SHP77 (cell line): Measurements from ENCODE around the gene TCEAL3.
"Not testable (repeated sequence)": the region's sequence is repeated elsewhere in the genome, so short reads cannot be mapped to it uniquely, and the experiment has no call there.

ENCODE experiments used
- DNase-seq, 2 experiments: peaks; one replicate each; lab custom pipeline; 2025; lab: John Stamatoyannopoulos, UW

TCEAL3 gene

GRCh38 chrX:103626855-103627254 lies 19.1 kb downstream of the TCEAL3 start:
- DNase-seq: no peak

GRCh38 chrX:103628386-103629317 lies 20.9 kb downstream of the TCEAL3 start, which contains the start of gene TCEAL1:
TSS of gene TCEAL1 (plus strand) at chrX:103628975. CDS start at chrX:103629917, 942 bp downstream.
- DNase-seq: peak; percentile 29 to 66

DNA sequence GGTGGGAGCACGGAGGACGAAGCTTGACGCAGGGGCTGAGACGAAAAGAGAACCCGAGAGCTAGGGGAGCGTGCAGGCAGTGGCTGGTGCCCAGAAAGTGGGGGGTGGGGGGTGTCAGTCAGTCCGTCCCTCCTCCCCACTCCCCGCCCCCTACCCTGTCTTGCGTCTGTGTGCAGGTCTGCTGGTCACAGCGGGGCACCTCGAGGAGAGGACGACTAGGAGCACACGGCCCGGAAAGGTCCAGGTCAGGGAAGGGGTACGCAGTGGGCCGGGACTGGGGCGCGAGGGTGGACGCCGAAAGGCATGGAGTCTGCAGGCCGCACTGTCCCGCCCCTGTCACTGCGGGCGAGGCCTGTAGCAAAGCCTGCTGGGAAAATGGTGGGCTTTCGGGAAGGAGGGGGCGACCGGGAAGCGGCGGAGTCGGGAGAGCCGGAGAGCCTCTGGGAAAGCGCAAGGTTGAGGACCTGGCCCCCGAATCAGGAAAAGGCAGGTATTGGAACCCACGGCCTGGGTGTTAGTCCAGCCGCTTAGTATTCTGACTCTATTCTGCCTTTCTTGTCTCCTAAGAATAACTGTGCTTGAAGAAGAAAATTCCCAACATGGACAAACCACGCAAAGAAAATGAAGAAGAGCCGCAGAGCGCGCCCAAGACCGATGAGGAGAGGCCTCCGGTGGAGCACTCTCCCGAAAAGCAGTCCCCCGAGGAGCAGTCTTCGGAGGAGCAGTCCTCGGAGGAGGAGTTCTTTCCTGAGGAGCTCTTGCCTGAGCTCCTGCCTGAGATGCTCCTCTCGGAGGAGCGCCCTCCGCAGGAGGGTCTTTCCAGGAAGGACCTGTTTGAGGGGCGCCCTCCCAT lies 21.8 kb downstream of the TCEAL3 start:
- peak; percentile 31 to 49 for DNase-seq

GRCh38 chrX:103630171-103630511 lies 22.4 kb downstream of the TCEAL3 start:
- no peak for DNase-seq

GRCh38 chrX:103631145-103631544 lies 23.4 kb downstream of the TCEAL3 start:
- DNase-seq: no peak

- DNase-seq: no peak
These were observed 27.7 kb downstream of the TCEAL3 start for GRCh38 chrX:103635436-103635835.

DNA sequence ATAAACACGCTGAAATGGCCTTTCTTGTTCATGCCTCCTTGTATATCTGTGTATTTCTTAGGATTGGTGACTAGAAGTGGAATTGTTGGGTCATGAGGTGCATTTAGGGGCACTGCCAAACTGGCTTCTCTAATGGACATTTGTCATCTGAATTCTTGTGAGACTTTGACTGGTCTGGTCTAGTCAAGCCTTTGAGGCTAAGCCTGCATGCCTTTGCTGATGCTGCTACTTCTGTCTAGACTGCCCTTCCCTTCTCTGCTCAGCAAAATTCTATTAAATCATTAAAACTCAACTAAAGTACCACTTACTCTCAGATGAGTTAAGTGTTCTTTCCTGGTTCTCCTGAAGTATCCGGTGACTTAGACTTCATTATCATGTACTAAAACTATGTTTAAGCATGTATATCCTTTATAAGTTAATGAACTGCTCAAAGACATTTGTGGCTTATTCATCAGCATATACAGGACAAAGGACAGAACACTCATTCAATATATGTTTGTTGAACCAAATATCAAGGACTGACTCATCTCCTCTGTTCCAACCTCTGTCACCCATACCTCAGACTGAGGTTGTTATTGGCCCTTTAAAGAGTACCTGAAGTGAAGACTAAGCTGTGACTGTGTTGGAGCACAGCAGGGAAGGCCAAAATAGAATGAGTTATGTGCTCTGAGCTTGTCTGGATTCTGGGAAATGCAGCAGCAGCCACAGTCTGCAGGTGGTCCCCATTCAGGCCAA lies 30.0 kb downstream of the TCEAL3 start:
- no peak for DNase-seq

GRCh38 chrX:103638479-103639346 lies 30.9 kb downstream of the TCEAL3 start:
- DNase-seq: peak in 1 of 2 experiments; percentile 2

DNA sequence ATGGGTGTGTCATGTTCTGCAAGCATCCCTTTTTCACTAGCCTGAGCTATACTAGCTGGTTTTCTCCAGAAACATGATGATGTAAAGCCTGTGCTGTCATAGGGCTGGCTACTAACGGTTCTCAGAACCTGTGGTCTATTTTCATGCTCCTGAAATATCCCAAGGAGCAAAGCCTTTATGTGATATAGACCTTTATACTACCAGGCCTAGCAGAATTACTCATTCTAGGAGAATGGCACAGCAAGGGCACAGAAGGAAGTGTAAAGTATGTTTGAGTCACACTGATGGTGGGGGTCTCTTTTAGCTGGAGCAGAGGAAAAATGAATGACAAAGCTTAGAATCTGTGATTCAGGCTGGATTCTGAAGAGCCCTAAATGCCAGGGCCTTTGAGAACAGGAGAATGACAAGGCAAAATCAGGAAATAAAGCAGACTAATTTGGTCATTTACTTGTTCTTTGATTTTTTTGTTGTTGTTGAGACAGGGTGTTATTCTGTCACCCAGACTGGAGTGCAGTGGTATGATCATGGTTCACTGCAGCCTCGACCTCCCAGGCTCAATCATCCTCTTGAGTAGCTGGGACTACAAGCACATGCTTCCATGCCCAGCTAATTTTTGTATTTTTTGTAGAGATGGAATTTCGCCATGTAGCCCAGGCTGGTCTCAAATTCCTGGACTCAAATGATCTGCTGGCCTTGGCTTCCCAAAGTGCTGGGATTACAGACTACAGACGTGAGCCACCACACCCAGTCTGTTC lies 32.8 kb downstream of the TCEAL3 start:
- DNase-seq: no peak

GRCh38 chrX:103644125-103644524 lies 36.4 kb downstream of the TCEAL3 start:
- no peak for DNase-seq

DNA sequence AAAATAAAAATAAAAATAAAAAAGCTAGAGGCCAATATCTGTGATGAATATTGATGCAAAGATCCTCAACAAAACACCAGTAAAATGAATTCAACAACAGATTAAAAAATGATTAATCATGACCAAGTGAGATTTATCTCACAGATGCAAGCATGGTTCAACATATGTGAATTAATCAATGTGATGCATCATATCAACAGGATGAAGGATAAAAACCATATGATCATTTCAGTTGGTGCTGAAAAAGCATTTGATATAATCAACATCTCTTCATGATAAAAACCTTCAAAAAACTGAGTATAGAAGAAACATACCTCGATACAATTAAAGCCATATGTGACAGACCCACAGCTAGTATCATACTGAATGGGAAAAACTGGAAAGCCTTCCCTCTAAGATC lies 39.9 kb downstream of the TCEAL3 start:
- DNase-seq: no peak

- DNase-seq: no peak
These were observed 43.5 kb downstream of the TCEAL3 start for GRCh38 chrX:103651151-103651773.

DNA sequence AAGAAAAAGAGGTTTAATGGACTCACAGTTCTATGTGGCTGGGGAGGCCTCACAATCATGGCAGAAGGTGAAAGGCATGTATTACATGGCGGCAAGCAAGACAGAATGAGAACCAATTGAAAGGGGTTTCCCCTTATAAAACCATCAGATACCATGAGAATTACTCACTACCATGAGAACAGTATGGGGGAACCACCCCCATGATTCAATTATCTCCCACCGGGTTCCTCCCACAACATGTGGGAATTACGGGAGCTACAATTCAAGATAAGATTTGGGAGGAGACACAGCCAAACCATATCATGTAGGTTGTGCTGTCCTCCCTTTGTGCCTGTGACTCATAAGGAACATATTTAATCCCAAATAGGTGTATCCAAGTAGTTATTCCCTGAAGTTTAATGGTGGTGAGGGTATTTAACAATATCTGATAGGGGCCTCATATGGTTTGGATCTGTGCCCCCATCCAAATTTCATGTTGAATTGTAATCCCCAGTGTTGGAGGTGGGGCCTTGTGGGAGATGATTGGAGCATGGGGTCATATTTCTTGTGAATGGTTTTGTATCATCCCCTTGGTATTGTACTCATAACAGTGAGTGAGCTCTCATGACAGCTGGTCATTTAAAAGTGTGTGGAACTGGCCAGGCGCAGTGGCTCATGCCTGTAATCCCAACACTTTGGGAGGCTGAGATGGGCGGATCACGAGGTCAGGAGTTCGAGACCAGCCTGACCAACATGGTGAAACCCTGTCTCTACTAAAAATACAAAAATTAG lies 47.7 kb downstream of the TCEAL3 start:
- not testable (repeated sequence) for DNase-seq

DNA sequence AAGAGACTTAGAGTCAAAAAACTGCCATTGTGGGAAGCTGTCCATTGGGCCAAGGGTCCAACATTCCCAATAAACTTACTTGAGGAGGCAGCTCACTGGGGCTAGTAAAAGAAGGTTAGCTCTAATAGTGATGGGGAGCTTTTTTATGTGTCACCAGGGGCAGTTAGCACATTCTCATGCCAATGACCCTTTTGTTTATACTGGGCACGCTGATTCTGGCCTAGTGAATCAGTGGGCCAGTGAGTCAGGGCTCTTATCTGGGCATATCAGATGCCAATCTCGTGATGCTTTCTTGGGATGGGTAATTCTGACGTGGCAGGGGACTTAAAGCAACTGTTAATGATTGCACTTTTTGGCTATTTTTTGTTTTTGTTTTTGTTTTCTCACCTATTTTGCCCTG lies 48.9 kb downstream of the TCEAL3 start:
- DNase-seq: no peak

GRCh38 chrX:103657066-103657465 lies 49.3 kb downstream of the TCEAL3 start:
- DNase-seq: not testable (repeated sequence)

- DNase-seq: no peak
These were observed 51.1 kb downstream of the TCEAL3 start for GRCh38 chrX:103658681-103659433.

GRCh38 chrX:103659460-103659859 lies 51.7 kb downstream of the TCEAL3 start:
- not testable (repeated sequence) for DNase-seq
